NCI-H1930 (cell line): Measurements from ENCODE around the gene FAM13A.
"Not testable (repeated sequence)": the region's sequence is repeated elsewhere in the genome, so short reads cannot be mapped to it uniquely, and the experiment has no call there.

Experiments
- DNase-seq, 2 experiments: peaks; one replicate each; lab custom pipeline; 2025; lab: John Stamatoyannopoulos, UW

The FAM13A gene

DNA sequence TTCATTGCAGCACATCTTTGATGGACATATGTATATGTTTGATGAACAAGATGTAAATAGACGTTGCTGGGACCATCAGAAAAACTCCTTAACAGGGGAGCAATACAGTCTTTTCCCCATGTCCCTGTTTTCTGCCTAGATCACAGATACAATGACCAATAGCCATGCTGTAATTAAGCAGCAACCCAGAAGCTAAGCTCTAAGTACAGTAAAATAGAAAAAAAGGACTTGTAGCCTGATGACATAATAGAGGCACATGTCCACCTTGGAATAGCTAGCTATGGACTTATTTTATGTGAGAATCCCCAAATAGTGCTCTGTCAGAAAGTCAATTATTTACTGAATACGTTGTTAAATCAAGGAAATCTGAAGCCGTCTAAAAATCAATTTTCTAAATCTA is 14.9 kb downstream of the FAM13A start:
- no peak for DNase-seq

DNA sequence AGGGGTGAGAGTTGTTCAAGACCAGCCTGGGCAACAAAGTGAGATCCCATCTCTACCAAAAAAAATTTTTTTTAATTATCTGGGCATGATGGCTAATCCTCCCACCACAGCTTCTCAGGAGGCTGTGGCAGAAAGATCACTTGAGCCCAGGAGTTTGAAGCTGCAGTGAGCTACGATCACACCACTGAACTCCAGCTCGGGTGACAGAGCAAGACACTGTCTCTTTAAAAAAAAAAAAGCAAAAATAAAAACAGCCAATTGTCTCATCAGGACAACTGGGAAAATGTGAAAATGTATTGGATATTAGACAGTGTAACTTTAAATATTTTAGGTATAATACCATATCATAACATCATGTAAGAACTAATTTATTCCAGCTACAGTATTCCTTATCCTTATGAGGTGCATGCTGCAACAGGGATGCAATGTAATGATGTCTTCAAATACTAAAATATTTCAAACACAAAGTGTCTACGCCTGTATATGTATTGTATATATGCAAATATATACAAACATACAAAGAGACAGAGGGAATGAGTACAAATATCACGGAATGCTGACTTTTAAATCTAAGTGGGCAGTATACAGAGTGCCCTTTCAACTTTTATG is 17.2 kb downstream of the FAM13A start:
- DNase-seq: no peak

GRCh38 chr4:89036535-89036934 is 20.4 kb downstream of the FAM13A start:
- DNase-seq: no peak

DNA sequence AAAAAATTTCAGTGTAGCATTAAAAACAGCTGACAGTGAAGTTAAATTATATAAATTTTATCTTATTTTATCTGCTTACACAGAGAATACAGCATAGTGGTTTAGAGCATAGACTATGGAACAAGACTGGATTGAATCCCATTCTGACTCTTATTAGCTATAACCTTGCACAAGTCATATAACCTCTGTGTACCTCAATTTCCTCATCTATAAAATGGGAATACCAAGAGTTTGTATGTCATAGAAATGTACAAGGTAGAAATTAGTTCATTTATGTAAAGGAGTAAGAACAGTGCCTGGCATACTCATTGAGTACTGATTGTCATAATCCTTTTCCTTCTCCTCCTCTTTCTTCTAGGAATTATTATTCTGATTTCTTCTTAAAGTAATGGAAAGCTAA is 25.7 kb downstream of the FAM13A start:
- DNase-seq: no peak

GRCh38 chr4:89029591-89029990 is 27.4 kb downstream of the FAM13A start:
- no peak for DNase-seq

GRCh38 chr4:89026542-89026941 is 30.4 kb downstream of the FAM13A start:
- no peak for DNase-seq

- DNase-seq: peak; percentile 55 to 78
Observed at GRCh38 chr4:89024051-89024675, 32.8 kb downstream of the FAM13A start.

GRCh38 chr4:89023140-89023539 is 33.8 kb downstream of the FAM13A start:
- DNase-seq: no peak

GRCh38 chr4:89022426-89023128 is 34.4 kb downstream of the FAM13A start:
- DNase-seq: no peak

DNA sequence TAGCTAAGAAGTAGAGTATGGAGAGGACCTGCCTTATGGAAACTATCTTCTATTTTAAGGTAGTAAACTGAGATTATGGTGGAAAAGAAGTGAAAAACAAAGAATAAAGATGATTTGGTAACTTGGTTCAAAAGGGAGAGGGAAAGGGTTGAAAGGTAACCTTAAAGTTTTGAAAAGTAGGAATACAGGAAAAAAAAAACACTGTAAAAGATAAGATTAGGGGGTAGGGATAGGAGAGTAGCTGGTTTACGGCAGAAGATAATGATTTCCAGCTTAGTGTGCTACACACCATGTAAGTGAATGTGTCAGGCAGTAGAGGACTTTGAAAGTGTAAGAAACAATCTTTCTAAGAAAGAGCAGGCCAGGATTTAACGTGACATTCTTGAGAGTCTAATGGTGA is 35.3 kb downstream of the FAM13A start:
- no peak for DNase-seq

GRCh38 chr4:89021062-89021461 is 35.9 kb downstream of the FAM13A start:
- DNase-seq: no peak

DNA sequence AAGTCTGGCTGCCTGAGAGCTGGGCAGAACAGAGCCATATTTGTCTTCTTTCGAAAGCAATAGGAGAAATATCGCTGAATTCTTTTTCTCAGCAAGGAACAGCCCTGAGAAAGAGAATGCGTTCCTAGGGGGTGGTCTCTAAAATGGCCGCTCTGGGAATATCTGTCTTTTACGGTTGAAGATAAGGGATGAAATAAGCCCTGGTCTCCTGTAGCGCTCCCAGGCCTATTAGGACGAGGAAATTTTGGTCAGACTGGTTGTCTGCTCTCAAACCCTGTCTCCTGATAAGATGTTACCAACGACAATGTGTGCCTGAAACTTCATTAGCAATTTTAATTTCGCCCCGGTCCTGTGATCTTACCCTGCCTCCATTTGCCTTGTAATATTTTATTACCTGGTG is 42.1 kb downstream of the FAM13A start:
- not testable (repeated sequence) for DNase-seq

- DNase-seq: no peak
Observed at GRCh38 chr4:89009761-89010369, 47.1 kb downstream of the FAM13A start.

GRCh38 chr4:89009115-89009514 is 47.9 kb downstream of the FAM13A start:
- no peak for DNase-seq

- no peak for DNase-seq
Observed at GRCh38 chr4:89008166-89008565, 48.8 kb downstream of the FAM13A start.

DNA sequence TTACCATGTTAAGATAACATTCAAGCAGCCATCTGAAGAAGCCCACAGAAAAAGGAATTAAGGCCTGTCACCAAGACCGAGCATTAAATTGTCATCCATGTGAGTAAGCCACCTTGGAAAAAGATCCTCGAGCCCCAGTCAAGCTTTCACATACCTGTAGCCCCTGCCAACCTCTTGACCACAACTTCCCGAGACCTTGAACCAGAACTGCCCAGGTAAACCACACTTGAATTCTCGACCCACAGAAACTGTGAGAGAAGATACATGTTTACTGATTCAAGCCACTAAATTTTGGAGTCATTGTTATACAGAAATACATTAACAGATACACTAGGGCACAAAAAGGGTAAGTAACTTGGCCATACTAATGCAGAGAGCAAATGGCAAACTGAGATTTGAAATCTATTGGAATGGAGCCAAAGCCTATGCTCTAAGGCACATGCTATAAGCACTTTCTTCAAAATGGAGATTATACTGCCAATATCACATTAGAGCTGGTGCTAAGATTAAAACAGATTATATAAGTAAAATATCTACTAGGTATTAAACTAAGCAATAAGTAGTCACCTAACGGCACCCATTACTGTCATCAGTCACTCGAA is 49.5 kb downstream of the FAM13A start:
- no peak for DNase-seq

DNA sequence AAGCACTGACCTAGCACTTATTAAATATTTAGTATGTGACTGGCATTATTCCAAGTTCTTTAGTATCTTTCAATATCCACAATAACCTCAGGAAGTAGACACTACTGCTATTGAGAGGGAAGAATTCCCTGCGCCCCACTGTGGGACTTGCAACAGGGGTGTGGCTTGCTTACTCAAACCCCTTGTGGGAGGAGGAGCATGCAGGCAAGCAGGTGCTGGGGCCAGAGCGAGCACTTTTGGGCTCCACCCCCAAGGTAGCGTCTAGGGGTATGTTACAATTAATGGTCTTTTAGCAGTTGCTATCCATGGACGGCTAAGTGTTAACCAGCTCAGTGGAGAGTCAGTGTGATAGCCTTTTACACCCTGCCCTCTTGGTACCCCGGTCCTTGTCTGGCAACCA is 50.7 kb downstream of the FAM13A start:
- DNase-seq: no peak

DNA sequence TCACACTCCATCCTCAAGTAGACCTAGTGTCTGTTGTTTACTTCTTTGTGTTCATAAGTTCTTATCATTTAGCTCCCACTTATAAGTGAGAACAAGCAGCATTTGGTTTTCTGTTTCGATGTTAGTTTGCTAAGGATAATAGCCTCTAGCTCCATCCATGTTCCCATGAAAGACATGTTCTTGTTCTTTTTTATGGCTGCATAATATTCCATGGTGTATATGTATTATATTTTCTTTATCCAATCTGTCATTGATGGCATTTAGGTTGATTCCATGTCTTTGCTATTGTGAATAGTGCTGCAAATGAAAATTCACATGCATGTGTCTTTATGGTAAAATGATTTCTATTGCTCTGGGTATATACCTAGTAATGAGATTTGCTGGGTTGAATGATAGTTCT is 51.9 kb downstream of the FAM13A start:
- DNase-seq: not testable (repeated sequence)

- peak; percentile 80 to 83 for DNase-seq
Observed at GRCh38 chr4:89001647-89002445, 55.1 kb downstream of the FAM13A start.

- DNase-seq: peak; percentile 79 to 84
Observed at GRCh38 chr4:89000844-89001360, 56.1 kb downstream of the FAM13A start.

- no peak for DNase-seq
Observed at GRCh38 chr4:89000382-89000781, 56.6 kb downstream of the FAM13A start.
